SH-SY5Y (cell line): ENCODE data around the gene CLEC3B.

ENCODE experiments used
- GATA2 ChIP-seq: IDR thresholded peaks from 2 replicates; pipeline ENCODE4 v1.6.1; 2011; ENCODE audit warnings: mild to moderate bottlenecking, low read depth, low read length
- GATA3 ChIP-seq: IDR thresholded peaks from 2 replicates; pipeline ENCODE4 v1.6.1; 2011; ENCODE audit warnings: low read depth, mild to moderate bottlenecking, low read length, moderate library complexity

DNA sequence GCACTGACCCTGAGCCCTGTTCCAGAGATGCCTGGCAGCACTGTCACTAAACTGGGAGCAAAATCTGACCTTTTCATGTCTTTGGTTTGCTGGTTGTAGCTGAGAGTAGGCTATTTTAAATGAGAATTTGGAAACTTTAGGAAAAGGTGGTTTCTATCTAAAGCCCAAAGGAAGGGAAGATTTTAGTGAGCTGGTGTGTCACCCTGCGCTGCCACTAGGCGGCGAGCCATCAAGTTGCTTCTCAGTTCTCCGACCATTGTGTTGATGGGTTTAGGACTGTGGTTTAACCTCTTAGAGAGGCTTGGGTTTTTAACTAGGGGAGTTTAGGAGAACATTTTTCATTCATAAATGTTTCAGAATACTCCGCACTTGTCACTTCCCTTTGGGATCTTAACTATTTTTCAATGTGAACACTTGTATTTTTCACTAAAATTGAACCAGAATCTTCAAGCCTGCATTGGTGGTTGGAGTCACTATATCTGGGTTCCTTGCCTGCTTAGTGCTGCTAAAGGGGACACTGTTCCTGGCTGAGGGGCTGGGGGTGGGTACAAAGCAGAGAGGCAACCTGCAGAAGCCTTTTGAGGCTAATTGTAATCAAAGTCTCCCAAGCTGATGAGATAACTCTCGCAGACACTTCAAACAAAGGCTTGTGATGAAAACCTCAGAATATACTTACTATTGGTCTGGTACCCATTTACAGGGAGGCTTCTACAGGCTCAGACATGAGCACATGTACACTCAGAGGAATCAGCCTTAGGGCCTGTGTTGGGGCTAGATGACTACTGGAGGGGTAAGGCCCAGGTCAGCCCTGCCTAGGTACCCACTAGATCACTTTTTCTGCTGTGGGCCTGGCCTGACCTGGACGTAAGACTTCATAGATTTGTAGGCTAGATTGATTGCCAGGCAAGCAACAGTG lies 33.3 kb upstream of the CLEC3B start:
- TF ChIP-seq GATA2 (no peak), GATA3 (no peak)
